CD14-positive monocyte (primary cell): ENCODE results near the gene COQ9. TPM values are rescaled to one million over a fixed set of nuclear protein-coding genes. Genes with fewer than 3 reads are reported as not detected.
A peak's percentile ranks its signal among the peaks of the same experiment; 100 is the strongest.

Experiments
- DNase-seq, 3 donors: peaks; one replicate each; pipeline ENCODE4 v3.0.0-alpha.2; 2011 to 2022
- H2AFZ ChIP-seq: 2 replicates; pipeline ENCODE4 v1.6.0; 2012; ENCODE audit warnings: mild to moderate bottlenecking, low read depth, low read length, inconsistent platforms; ENCODE audit not compliant: insufficient read depth, poor library complexity, severe bottlenecking
- H3K27ac ChIP-seq, 2 donors: 1 replicate in 1 of 2; 2 replicates in 1 of 2; pipeline ENCODE4 v1.5.1; 2012 to 2013; ENCODE audit warnings: low read length in 2 of 2, control low read depth in 1 of 2, inconsistent platforms in 1 of 2, low read depth in 1 of 2, mild to moderate bottlenecking in 1 of 2
- H3K27me3 ChIP-seq, 2 donors: one replicate each; pipeline versions ENCODE4 v1.6.0 to v1.6.1; 2011 to 2013; ENCODE audit warnings: low read length in 2 of 2; ENCODE audit not compliant: control insufficient read depth in 2 of 2, insufficient read depth in 2 of 2
- H3K36me3 ChIP-seq, 2 donors: replicated peaks in 1 of 2; 1 replicate in 1 of 2; 2 replicates in 1 of 2; pipeline versions ENCODE4 v1.5.1 to v1.6.1; 2012 to 2013; ENCODE audit warnings: low read length in 2 of 2, control low read depth in 1 of 2, inconsistent platforms in 1 of 2, mild to moderate bottlenecking in 1 of 2; ENCODE audit not compliant: insufficient read depth in 2 of 2, control insufficient read depth in 1 of 2
- H3K4me1 ChIP-seq, 2 donors: 1 replicate in 1 of 2; 2 replicates in 1 of 2; pipeline versions ENCODE4 v1.5.1 to v1.6.1; 2012 to 2013; ENCODE audit warnings: low read length in 2 of 2, control low read depth in 1 of 2, inconsistent platforms in 1 of 2, mild to moderate bottlenecking in 1 of 2, moderate library complexity in 1 of 2; ENCODE audit not compliant: insufficient read depth in 2 of 2, control insufficient read depth in 1 of 2
- H3K4me2 ChIP-seq: replicated peaks from 2 replicates; pipeline ENCODE3; 2012; ENCODE audit warnings: low read length, moderate library complexity, mild to moderate bottlenecking; ENCODE audit not compliant: poor library complexity, severe bottlenecking; ENCODE audit errors: extremely low read depth
- H3K4me3 ChIP-seq, 3 experiments: fragments of 200-600 bp in 1 of 3; sonication (generic) in 1 of 3; replicated peaks in 1 of 3; 1 replicate in 2 of 3; 2 replicates in 1 of 3; pipeline ENCODE4 v1.5.1; 2011 to 2013; ENCODE audit warnings: low read length in 3 of 3, mild to moderate bottlenecking in 3 of 3, control low read depth in 2 of 3, low read depth in 2 of 3, inconsistent platforms in 1 of 3, moderate library complexity in 1 of 3
- H3K79me2 ChIP-seq: 2 replicates; pipeline ENCODE4 v1.6.0; 2012; ENCODE audit warnings: mild to moderate bottlenecking, control low read depth, inconsistent platforms, low read length, moderate library complexity; ENCODE audit not compliant: insufficient read depth
- H3K9ac ChIP-seq: 2 replicates; pipeline ENCODE4 v1.6.0; 2017; ENCODE audit warnings: low read length, mild to moderate bottlenecking; ENCODE audit not compliant: insufficient read depth, poor library complexity, severe bottlenecking
- H3K9me3 ChIP-seq, 2 donors: replicated peaks in 1 of 2; 1 replicate in 1 of 2; 2 replicates in 1 of 2; pipeline versions ENCODE4 v1.5.1 to v1.6.1; 2012 to 2013; ENCODE audit warnings: low read length in 2 of 2, control low read depth in 1 of 2; ENCODE audit not compliant: control insufficient read depth in 1 of 2, insufficient read depth in 1 of 2
- H4K20me1 ChIP-seq: 2 replicates; pipeline ENCODE4 v1.6.0; 2012; ENCODE audit warnings: mild to moderate bottlenecking, low read length, control low read depth, moderate library complexity; ENCODE audit not compliant: insufficient read depth
- H3K27ac Mint-ChIP-seq, 7 donors: one replicate each; pipeline ENCODE4 v1.8.0; 2020; ENCODE audit warnings: mild to moderate bottlenecking in 7 of 7, mixed read lengths in 7 of 7, moderate library complexity in 6 of 7, inconsistent platforms in 2 of 7
- H3K27me3 Mint-ChIP-seq, 3 donors: one replicate each; pipeline ENCODE4 v1.8.0; 2021 to 2022; ENCODE audit warnings: low read depth in 3 of 3, mild to moderate bottlenecking in 3 of 3, mixed read lengths in 3 of 3, moderate library complexity in 3 of 3, inconsistent platforms in 1 of 3
- H3K36me3 Mint-ChIP-seq, 2 donors: one replicate each; pipeline ENCODE4 v1.8.0; 2020; ENCODE audit warnings: mixed read lengths in 2 of 2, inconsistent platforms in 1 of 2, mild to moderate bottlenecking in 1 of 2
- H3K4me1 Mint-ChIP-seq: one replicate; pipeline ENCODE4 v1.8.0; 2020; ENCODE audit warnings: mild to moderate bottlenecking, mixed read lengths
- H3K4me3 Mint-ChIP-seq, 2 donors: one replicate each; pipeline ENCODE4 v1.8.0; 2020; ENCODE audit warnings: mild to moderate bottlenecking in 2 of 2, mixed read lengths in 2 of 2, moderate library complexity in 1 of 2
- H3K9me3 Mint-ChIP-seq, 7 donors: one replicate each; pipeline ENCODE4 v1.8.0; 2020 to 2022; ENCODE audit warnings: mixed read lengths in 7 of 7, mild to moderate bottlenecking in 6 of 7, moderate library complexity in 6 of 7, inconsistent platforms in 2 of 7
- WGBS: methylation state at CpG from one replicate; pipeline ENCODE4 v1.1.5; 2013; ENCODE audit warnings: missing lambda C conversion rate; ENCODE audit not compliant: insufficient coverage; 5-methylcytosine and 5-hydroxymethylcytosine counted together
- intact Hi-C, 2 donors: fragments of 100-400 bp; cut with micrococcal nuclease; formaldehyde crosslinking; loops; one replicate each; pipeline versions ENCODE4 v1.15.0 to v1.15.1; 2023
- polyA plus RNA-seq, 3 donors: library from polyadenylated mRNA; depleted of rRNA in 1 of 3; unstranded in 2 of 3; stranded (reverse) in 1 of 3; fragments of 300-500 nt in 2 of 3; fragments of >200 nt in 1 of 3; fragmentation: Illumina TruSeq in 2 of 3; gene quantifications; 1 replicate in 2 of 3; 2 replicates in 1 of 3; pipeline ENCODE4 v1.2.3, GENCODE V29; 2012 to 2021
- TF ChIP-seq, protein P1 (sequence below): fragments of 200-600 bp; IDR thresholded peaks from one replicate; pipeline ENCODE4 v1.8.0; 2022; ENCODE audit warnings: antibody characterized with exemption, mild to moderate bottlenecking

COQ9 gene
- polyA plus RNA-seq, 3 donors = 32.7 to 47.8 (median 38.4) TPM

DNA sequence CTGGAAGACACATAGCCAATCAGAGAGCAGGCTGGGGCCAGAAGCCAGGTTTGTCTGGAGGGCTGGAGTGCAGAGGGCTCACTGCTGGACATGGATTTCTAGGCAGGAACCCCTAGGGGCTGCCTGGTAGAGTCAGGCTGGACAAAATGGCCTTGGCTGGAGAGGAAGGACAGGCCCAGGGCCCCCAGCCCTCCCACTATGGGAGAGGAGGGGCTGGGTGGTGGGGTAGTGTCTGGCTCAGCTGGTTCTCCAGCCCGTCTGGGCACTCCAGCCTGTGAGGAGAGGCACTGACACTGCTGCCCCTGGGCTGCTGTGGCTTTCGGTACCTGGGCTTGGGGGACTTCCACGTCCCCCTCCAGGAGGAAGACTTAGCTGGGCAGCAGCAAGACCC lies 60.8 kb downstream of the COQ9 start:
- Mint-ChIP-seq H3K4me3 (no peak overlapping the region), H3K27me3 (peaks cover 3% of the 10 kb centered on the region in 3 donors), H3K27ac (no peak overlapping the region), H3K4me1 (no peaks in the 10 kb centered on the region), H3K36me3 (no peaks in the 10 kb centered on the region), H3K9me3 (no peaks in the 10 kb centered on the region)
- Histone ChIP-seq H3K36me3 (no peaks in the 10 kb centered on the region), H3K4me2 (no peak overlapping the region), H3K9ac (no peak overlapping the region), H3K4me3 (no peak overlapping the region), H3K27ac (no peak overlapping the region), H2AFZ (no peak overlapping the region), H4K20me1 (no peaks in the 10 kb centered on the region), H3K27me3 (no peaks in the 10 kb centered on the region), H3K4me1 (no peaks in the 10 kb centered on the region), H3K9me3 (no peaks in the 10 kb centered on the region), H3K79me2 (no peaks in the 10 kb centered on the region)
- no peak for DNase-seq
- WGBS = 93% methylated on average over 3 of the region's 3 CpGs
- TF ChIP-seq, protein P1, sequence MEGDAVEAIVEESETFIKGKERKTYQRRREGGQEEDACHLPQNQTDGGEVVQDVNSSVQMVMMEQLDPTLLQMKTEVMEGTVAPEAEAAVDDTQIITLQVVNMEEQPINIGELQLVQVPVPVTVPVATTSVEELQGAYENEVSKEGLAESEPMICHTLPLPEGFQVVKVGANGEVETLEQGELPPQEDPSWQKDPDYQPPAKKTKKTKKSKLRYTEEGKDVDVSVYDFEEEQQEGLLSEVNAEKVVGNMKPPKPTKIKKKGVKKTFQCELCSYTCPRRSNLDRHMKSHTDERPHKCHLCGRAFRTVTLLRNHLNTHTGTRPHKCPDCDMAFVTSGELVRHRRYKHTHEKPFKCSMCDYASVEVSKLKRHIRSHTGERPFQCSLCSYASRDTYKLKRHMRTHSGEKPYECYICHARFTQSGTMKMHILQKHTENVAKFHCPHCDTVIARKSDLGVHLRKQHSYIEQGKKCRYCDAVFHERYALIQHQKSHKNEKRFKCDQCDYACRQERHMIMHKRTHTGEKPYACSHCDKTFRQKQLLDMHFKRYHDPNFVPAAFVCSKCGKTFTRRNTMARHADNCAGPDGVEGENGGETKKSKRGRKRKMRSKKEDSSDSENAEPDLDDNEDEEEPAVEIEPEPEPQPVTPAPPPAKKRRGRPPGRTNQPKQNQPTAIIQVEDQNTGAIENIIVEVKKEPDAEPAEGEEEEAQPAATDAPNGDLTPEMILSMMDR = no peak
- intact Hi-C loops = no loop called here

GRCh38 chr16:57509231-57509923 lies 62.1 kb downstream of the COQ9 start:
- 90% methylated on average over 2 of the region's 12 CpGs for WGBS
- no peak overlapping the region for H3K4me2 ChIP-seq
- H3K27ac ChIP-seq = no peak overlapping the region
- Mint-ChIP-seq H3K9me3 (no peaks in the 10 kb centered on the region), H3K27me3 (peaks cover 3% of the 10 kb centered on the region in 3 donors), H3K4me3 (no peak overlapping the region), H3K36me3 (no peaks in the 10 kb centered on the region), H3K27ac (peak overlapping the region in 3 of 7 donors; percentile 13 to 56 (median 45)), H3K4me1 (no peaks in the 10 kb centered on the region)
- intact Hi-C loops = no loop called here
- no peak overlapping the region for H3K9ac ChIP-seq
- H3K4me1 ChIP-seq = no peaks in the 10 kb centered on the region
- TF ChIP-seq, protein P1 = no peak
- no peak for DNase-seq
- no peaks in the 10 kb centered on the region for H4K20me1 ChIP-seq
- H2AFZ ChIP-seq = no peak overlapping the region
- no peaks in the 10 kb centered on the region for H3K27me3 ChIP-seq
- no peaks in the 10 kb centered on the region for H3K36me3 ChIP-seq
- no peaks in the 10 kb centered on the region for H3K9me3 ChIP-seq
- H3K4me3 ChIP-seq = no peak overlapping the region
- H3K79me2 ChIP-seq = no peaks in the 10 kb centered on the region
